Kidney (tissue), 14 donors: ENCODE measurements around the gene PTPRM. TPM values are rescaled to one million over a fixed set of nuclear protein-coding genes. Genes with fewer than 3 reads are reported as not detected.

Source experiments
- DNase-seq, 5 donors: peaks; one replicate each; pipeline ENCODE4 v3.0.0-alpha.2; 2013 to 2020
- FAIRE-seq: peaks from 2 replicates; lab custom pipeline; 2012; peaks lifted over from hg19 to GRCh38; lab: Jason Lieb, UNC
- H3K27ac ChIP-seq, 2 donors: one replicate each; pipeline ENCODE4 v1.7.0; 2013; ENCODE audit warnings: low read depth in 2 of 2, low read length in 2 of 2, inconsistent platforms in 1 of 2
- H3K27me3 ChIP-seq: one replicate; pipeline ENCODE4 v1.7.1; 2013; ENCODE audit warnings: low read length, inconsistent platforms; ENCODE audit not compliant: control insufficient read depth, insufficient read depth
- H3K36me3 ChIP-seq, 3 donors: one replicate each; pipeline versions ENCODE4 v1.7.0 to v1.7.1; 2013; ENCODE audit warnings: low read length in 3 of 3, control low read depth in 1 of 3, inconsistent platforms in 1 of 3; ENCODE audit not compliant: insufficient read depth in 3 of 3, control insufficient read depth in 2 of 3
- H3K4me1 ChIP-seq, 3 donors: one replicate each; pipeline versions ENCODE4 v1.7.0 to v1.7.1; 2013; ENCODE audit warnings: low read length in 3 of 3, inconsistent platforms in 1 of 3, low read depth in 1 of 3; ENCODE audit not compliant: control insufficient read depth in 2 of 3, insufficient read depth in 2 of 3
- H3K4me3 ChIP-seq, 3 donors: one replicate each; pipeline versions ENCODE4 v1.7.0 to v1.8.1; 2013; ENCODE audit warnings: low read length in 3 of 3, control low read depth in 1 of 3, inconsistent platforms in 1 of 3
- H3K9ac ChIP-seq, 3 donors: one replicate each; pipeline versions ENCODE4 v1.7.0 to v1.7.1; 2013; ENCODE audit warnings: low read length in 3 of 3, control low read depth in 1 of 3, inconsistent platforms in 1 of 3
- H3K9me3 ChIP-seq, 3 donors: one replicate each; pipeline versions ENCODE4 v1.7.0 to v1.7.1; 2013; ENCODE audit warnings: low read length in 3 of 3, control low read depth in 1 of 3, inconsistent platforms in 1 of 3; ENCODE audit not compliant: control insufficient read depth in 2 of 3, insufficient read depth in 1 of 3
- CTCF ChIP-seq: IDR thresholded peaks from 3 replicates; pipeline ENCODE4 v1.5.1; 2012; ENCODE audit warnings: mild to moderate bottlenecking, moderate library complexity, borderline replicate concordance; ENCODE audit not compliant: insufficient read depth; ENCODE audit errors: extremely low read depth
- intact Hi-C: fragments of 100-400 bp; cut with DNase I; formaldehyde crosslinking; loops from one replicate; pipeline ENCODE4 v1.11.1; 2022
- polyA plus RNA-seq: library from polyadenylated mRNA; stranded (reverse); fragments of 350-450 nt; fragmentation: Illumina TruSeq; extraction: RNeasy Lipid Tissue Mini Kit (QIAGEN cat#74804); gene quantifications from one replicate; pipeline ENCODE4 v1.2.3, GENCODE V29; 2014; ENCODE audit warnings: low read depth, low replicate concordance; ENCODE audit not compliant: insufficient read depth
- total RNA-seq: library from RNA; stranded (reverse); fragmentation: NEBNext Ultra II Directional; extraction: Animal tissue kit (Norgen Biotek cat#: 25700); gene quantifications from one replicate; pipeline ENCODE4 v1.2.1, GENCODE V29; 2021
- donor health status: control.
- donor health status: control.
- donor health status: control.
- donor health status: control.
- donor health status: control.
- donor health status: DM: yes; HTN: yes; CAD: no.
- donor health status: Normal renal cell carcinoma (clear cell type).

Gene PTPRM
- total and polyA plus RNA-seq, 2 donors from 2014 or later = 52.4 to 98.9 TPM

GRCh38 chr18:7521226-7521856 is 45.8 kb upstream of the PTPRM start:
- no peak overlapping the region for H3K27ac ChIP-seq
- no peak overlapping the region for H3K4me3 ChIP-seq
- no peaks in the 10 kb centered on the region for H3K9me3 ChIP-seq
- FAIRE-seq = no peak
- no peak for TF ChIP-seq CTCF
- H3K36me3 ChIP-seq = no peaks in the 10 kb centered on the region
- DNase-seq = peak in 2 of 5 donors; percentile 25 to 36
- H3K4me1 ChIP-seq = peaks cover 0 to 2% (median 0%) of the 10 kb centered on the region in 3 donors
- no peaks in the 10 kb centered on the region for H3K27me3 ChIP-seq
- intact Hi-C loops = no loop called here
- no peak overlapping the region for H3K9ac ChIP-seq

- Histone ChIP-seq H3K36me3 (no peaks in the 10 kb centered on the region), H3K27ac (no peak overlapping the region), H3K4me1 (peaks cover 0 to 2% (median 0%) of the 10 kb centered on the region in 3 donors), H3K9me3 (no peaks in the 10 kb centered on the region), H3K4me3 (no peak overlapping the region), H3K9ac (no peak overlapping the region), H3K27me3 (no peaks in the 10 kb centered on the region)
- no peak for TF ChIP-seq CTCF
- intact Hi-C loops = no loop called here
- DNase-seq = no peak
- no peak for FAIRE-seq
Measured at GRCh38 chr18:7523772-7524171, 43.3 kb upstream of the PTPRM start.

GRCh38 chr18:7524786-7525185 is 42.3 kb upstream of the PTPRM start:
- Histone ChIP-seq H3K27me3 (no peaks in the 10 kb centered on the region), H3K9me3 (no peaks in the 10 kb centered on the region), H3K36me3 (no peaks in the 10 kb centered on the region), H3K4me1 (peaks cover 0 to 2% (median 0%) of the 10 kb centered on the region in 3 donors), H3K27ac (peak overlapping the region in 1 of 2 donors; percentile 76), H3K9ac (no peak overlapping the region), H3K4me3 (peak overlapping the region in 1 of 3 donors; percentile 34)
- DNase-seq (no peak), FAIRE-seq (no peak)
- no peak for TF ChIP-seq CTCF
- intact Hi-C loops = no loop called here

- H3K27me3 ChIP-seq = no peaks in the 10 kb centered on the region
- no peak overlapping the region for H3K27ac ChIP-seq
- intact Hi-C loops = no loop called here
- no peaks in the 10 kb centered on the region for H3K36me3 ChIP-seq
- DNase-seq (no peak), FAIRE-seq (no peak)
- TF ChIP-seq CTCF = no peak
- H3K4me1 ChIP-seq = no peaks in the 10 kb centered on the region
- no peak overlapping the region for H3K9ac ChIP-seq
- peaks cover 0 to 4% (median 0%) of the 10 kb centered on the region in 3 donors for H3K9me3 ChIP-seq
- no peak overlapping the region for H3K4me3 ChIP-seq
Measured at GRCh38 chr18:7532942-7533341, 34.2 kb upstream of the PTPRM start.
